NCI-H187 treated with DMSO at 0.1 percent for 48 hours (cell line): ENCODE results near the gene TNKS2.
"Not testable (repeated sequence)": the region's sequence is repeated elsewhere in the genome, so short reads cannot be mapped to it uniquely, and the experiment has no call there.

Experiments
- DNase-seq: peaks from one replicate; lab custom pipeline; 2025; lab: John Stamatoyannopoulos, UW

Gene TNKS2

GRCh38 chr10:91796331-91797047, 1.7 kb upstream of the TNKS2 start:
- DNase-seq = no peak

- no peak for DNase-seq
Observed at GRCh38 chr10:91797048-91797690, 1.1 kb upstream of the TNKS2 start.

GRCh38 chr10:91798649-91799611, 704 bp downstream of the TNKS2 start:
- DNase-seq = no peak

GRCh38 chr10:91799612-91799975, 1.4 kb downstream of the TNKS2 start:
- no peak for DNase-seq

- no peak for DNase-seq
Observed at GRCh38 chr10:91800182-91800581, 2.0 kb downstream of the TNKS2 start.

- DNase-seq = no peak
Observed at GRCh38 chr10:91800756-91801155, 2.5 kb downstream of the TNKS2 start.

GRCh38 chr10:91803386-91804125, 5.3 kb downstream of the TNKS2 start:
- DNase-seq = no peak

- no peak for DNase-seq
Observed at GRCh38 chr10:91804126-91804510, 5.9 kb downstream of the TNKS2 start.

GRCh38 chr10:91805110-91805838, 7.0 kb downstream of the TNKS2 start:
- DNase-seq = no peak

GRCh38 chr10:91807264-91807663, 9.0 kb downstream of the TNKS2 start:
- DNase-seq = not testable (repeated sequence)

GRCh38 chr10:91813251-91813650, 15.0 kb downstream of the TNKS2 start:
- DNase-seq = no peak

- no peak for DNase-seq
Observed at GRCh38 chr10:91816981-91817380, 18.8 kb downstream of the TNKS2 start.

GRCh38 chr10:91820144-91820543, 21.9 kb downstream of the TNKS2 start:
- DNase-seq = no peak

GRCh38 chr10:91824076-91824475, 25.9 kb downstream of the TNKS2 start:
- DNase-seq = no peak

- DNase-seq = no peak
Observed at GRCh38 chr10:91829268-91829667, 31.0 kb downstream of the TNKS2 start.

GRCh38 chr10:91838199-91838598, 40.0 kb downstream of the TNKS2 start:
- no peak for DNase-seq

- DNase-seq = no peak
Observed at GRCh38 chr10:91843083-91843482, 44.9 kb downstream of the TNKS2 start.

GRCh38 chr10:91856637-91857036, 58.4 kb downstream of the TNKS2 start:
- DNase-seq = no peak

- no peak for DNase-seq
Observed at GRCh38 chr10:91860885-91861284, 62.7 kb downstream of the TNKS2 start.

- DNase-seq = no peak
Observed at GRCh38 chr10:91864099-91864498, 65.9 kb downstream of the TNKS2 start.

GRCh38 chr10:91864744-91865143, 66.5 kb downstream of the TNKS2 start:
- no peak for DNase-seq
